ENCODE results near the gene FLT1. TPM values are rescaled to one million over a fixed set of nuclear protein-coding genes. Genes with fewer than 3 reads are reported as not detected.

The FLT1 gene
- total RNA-seq, 3 donors from 2014 or later, result 17.0 to 44.6 (median 29.0) TPM

DNA sequence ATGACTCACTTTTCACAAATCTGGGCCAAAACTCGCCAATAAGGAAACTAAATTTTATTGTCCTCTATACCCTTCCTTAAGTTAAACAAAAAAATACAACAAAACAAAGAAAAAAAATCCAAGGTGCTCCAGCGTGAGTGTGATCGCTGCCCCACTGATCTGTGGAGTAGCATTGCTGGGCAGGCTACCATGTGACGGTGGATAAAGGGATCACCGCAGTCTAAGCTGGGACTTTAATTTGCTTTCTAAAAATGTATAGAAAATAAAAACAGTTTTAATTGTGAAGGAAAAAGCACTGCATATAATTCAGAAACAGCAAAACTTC, 92.9 kb downstream of the FLT1 start:
- TF ChIP-seq POLR2AphosphoS5 (IDR thresholded peaks at IDR 0.05) (no peak), POLR2A (IDR thresholded peaks at IDR 0.05) (no peak), CTCF (IDR thresholded peaks at IDR 0.05) (no peak)
- Histone ChIP-seq H3K4me1 (no peaks in the 10 kb centered on the region), H3K27ac (no peak overlapping the region), H3K4me3 (no peak overlapping the region), H3K36me3 (no peaks in the 10 kb centered on the region), H3K9me3 (no peaks in the 10 kb centered on the region), H3K27me3 (no peaks in the 10 kb centered on the region)
- intact Hi-C loops (cut with DNase I; ENCODE audit: low total_unique reads), result no loop called here
- DNase-seq (ENCODE audit: low spot score in 2 of 2), result no peak

- no peak for DNase-seq (ENCODE audit: low spot score in 2 of 2)
- Histone ChIP-seq H3K4me3 (no peak overlapping the region), H3K36me3 (no peaks in the 10 kb centered on the region), H3K27me3 (no peaks in the 10 kb centered on the region), H3K9me3 (no peaks in the 10 kb centered on the region), H3K4me1 (no peaks in the 10 kb centered on the region), H3K27ac (no peak overlapping the region)
- intact Hi-C loops (cut with DNase I; ENCODE audit: low total_unique reads), result no loop called here
- no peak for TF ChIP-seq POLR2AphosphoS5 (IDR thresholded peaks at IDR 0.05)
- TF ChIP-seq POLR2A (IDR thresholded peaks at IDR 0.05), result no peak
- TF ChIP-seq CTCF (IDR thresholded peaks at IDR 0.05), result no peak
These were observed 93.4 kb downstream of the FLT1 start for GRCh38 chr13:28401303-28402056.

DNA sequence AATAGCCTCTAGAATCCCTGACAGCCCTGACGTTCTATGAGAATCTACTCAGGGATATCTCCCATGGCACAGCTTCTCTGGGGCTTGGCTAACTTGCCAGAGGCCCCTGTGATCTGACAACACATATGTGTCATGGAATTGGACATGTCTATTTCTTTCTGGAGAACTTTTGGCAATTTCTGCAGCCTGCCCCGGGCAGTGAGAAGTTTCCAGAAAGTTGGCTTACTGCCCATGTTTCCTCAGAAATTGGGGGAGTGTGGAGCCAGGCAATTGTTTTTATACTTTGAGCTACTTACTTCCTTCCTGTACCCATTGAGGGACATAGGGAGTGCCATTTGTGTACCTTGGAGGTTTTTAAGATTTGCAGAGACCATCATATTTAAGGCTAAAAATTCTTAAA, 98.9 kb downstream of the FLT1 start:
- H3K36me3 ChIP-seq, result no peaks in the 10 kb centered on the region
- no peaks in the 10 kb centered on the region for H3K27me3 ChIP-seq
- no peak for TF ChIP-seq POLR2A (IDR thresholded peaks at IDR 0.05)
- no peak for TF ChIP-seq CTCF (IDR thresholded peaks at IDR 0.05)
- TF ChIP-seq POLR2AphosphoS5 (IDR thresholded peaks at IDR 0.05), result no peak
- no peak overlapping the region for H3K4me3 ChIP-seq
- no peak for DNase-seq (ENCODE audit: low spot score in 2 of 2)
- H3K9me3 ChIP-seq, result no peaks in the 10 kb centered on the region
- H3K4me1 ChIP-seq, result no peaks in the 10 kb centered on the region
- no peak overlapping the region for H3K27ac ChIP-seq
- intact Hi-C loops (cut with DNase I; ENCODE audit: low total_unique reads), result no loop called here

DNA sequence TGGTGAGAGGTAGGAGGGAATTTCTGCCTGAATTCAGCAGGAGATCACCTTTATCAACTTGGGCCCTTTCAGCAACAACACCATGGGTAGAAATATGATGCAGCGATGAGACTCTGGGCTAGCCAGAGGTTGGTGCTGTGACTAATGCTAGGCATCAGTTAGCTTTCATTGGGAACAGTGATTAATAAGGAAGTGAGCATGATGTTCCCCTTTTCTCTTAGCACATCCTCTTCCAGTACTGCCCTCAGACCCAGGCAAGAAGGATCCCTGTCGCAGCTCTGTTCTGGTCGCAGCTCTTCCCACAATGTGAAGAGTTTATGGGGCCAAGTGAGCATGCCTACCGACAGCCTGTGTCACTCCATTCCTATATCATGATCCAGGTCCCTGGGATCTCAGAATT, 100.5 kb downstream of the FLT1 start:
- no peak for DNase-seq (ENCODE audit: low spot score in 2 of 2)
- Histone ChIP-seq H3K27ac (peak overlapping the region in 1 of 2 donors; percentile 25), H3K4me1 (no peaks in the 10 kb centered on the region), H3K27me3 (no peaks in the 10 kb centered on the region), H3K9me3 (no peaks in the 10 kb centered on the region), H3K36me3 (no peaks in the 10 kb centered on the region), H3K4me3 (no peak overlapping the region)
- no peak for TF ChIP-seq CTCF (IDR thresholded peaks at IDR 0.05)
- intact Hi-C loops (cut with DNase I; ENCODE audit: low total_unique reads), result no loop called here

DNA sequence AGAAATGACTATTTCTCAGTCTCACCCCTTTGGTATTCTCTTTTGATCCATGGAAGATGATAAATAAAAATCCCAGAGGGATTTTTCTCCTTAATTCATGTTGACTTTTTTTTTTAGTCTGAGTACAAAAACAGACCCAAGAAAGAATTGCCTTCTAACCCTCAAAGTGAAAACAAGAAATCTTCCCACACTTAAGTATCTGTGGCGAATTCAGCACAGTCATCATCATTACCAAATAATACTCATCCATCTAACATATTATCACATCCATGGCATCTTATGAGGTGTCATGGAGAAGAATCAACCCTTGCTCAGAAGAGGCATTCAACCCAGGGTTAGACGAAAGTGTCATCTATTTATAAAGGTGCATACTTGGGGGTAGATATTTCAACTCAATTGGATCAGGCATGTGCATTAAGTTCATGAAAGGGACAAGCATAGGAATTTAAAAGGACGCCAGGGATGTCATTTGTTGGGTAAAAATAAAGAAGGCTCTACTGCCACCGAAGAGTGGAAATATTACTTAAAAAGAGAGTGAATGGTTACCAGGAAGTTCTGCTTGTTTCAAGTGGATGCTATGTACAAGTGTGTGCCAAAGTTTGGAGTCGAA, 101.9 kb downstream of the FLT1 start:
- DNase-seq (ENCODE audit: low spot score in 2 of 2), result no peak
- TF ChIP-seq POLR2AphosphoS5 (IDR thresholded peaks at IDR 0.05) (no peak), POLR2A (IDR thresholded peaks at IDR 0.05) (no peak), CTCF (IDR thresholded peaks at IDR 0.05) (no peak)
- H3K4me3 ChIP-seq, result no peak overlapping the region
- no peaks in the 10 kb centered on the region for H3K4me1 ChIP-seq
- H3K36me3 ChIP-seq, result no peaks in the 10 kb centered on the region
- no peaks in the 10 kb centered on the region for H3K27me3 ChIP-seq
- no peaks in the 10 kb centered on the region for H3K9me3 ChIP-seq
- intact Hi-C loops (cut with DNase I; ENCODE audit: low total_unique reads), result no loop called here
- no peak overlapping the region for H3K27ac ChIP-seq

Measured in breast epithelium (tissue), 4 donors.